HK-2 (cell line): ENCODE data around the gene MTHFD1.

Experiments used
- DNase-seq: peaks from one replicate; pipeline ENCODE4 v3.0.0-alpha.2; 2018; ENCODE audit not compliant: unreplicated experiment

Gene MTHFD1

GRCh38 chr14:64407329-64407728 lies 19.2 kb downstream of the MTHFD1 start:
- no peak for DNase-seq

DNA sequence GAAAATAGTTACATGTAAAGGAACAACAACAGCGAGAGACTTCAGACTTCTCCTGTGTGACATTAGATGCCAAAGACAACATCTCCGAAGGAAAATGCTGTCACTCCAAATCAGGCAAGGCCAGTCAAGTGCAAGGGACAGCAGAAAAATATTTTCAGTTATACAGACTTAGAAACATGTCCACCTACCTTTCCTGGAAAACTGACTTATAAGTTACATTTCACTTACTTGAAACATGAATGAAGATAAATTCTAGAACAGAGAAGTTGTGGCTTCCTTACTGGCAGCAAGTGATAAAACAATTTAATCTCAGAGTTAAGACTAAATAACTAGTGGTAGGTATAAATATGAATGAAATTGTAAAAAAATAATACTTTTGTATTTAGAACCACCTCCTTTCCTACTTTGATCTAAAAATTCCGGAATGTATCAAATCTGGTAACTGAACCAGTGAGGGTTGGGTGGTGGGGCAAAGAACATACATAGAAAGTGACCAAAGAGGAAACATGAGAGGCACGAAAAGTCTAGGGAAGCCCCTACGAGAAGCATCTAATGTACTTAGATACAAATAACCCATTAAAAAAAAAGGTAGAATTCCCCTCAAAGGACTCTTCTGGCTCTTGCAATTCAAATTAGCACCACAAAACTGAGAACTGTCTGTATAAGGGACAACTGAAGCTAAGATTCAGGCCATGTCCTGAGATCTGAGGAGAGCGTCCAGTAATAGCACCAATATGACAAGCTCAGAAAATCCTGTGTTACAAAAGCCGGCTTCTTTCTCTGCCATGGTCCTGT lies 21.2 kb downstream of the MTHFD1 start:
- no peak for DNase-seq

GRCh38 chr14:64410084-64410774 lies 22.1 kb downstream of the MTHFD1 start:
- peak; percentile 62 for DNase-seq

DNA sequence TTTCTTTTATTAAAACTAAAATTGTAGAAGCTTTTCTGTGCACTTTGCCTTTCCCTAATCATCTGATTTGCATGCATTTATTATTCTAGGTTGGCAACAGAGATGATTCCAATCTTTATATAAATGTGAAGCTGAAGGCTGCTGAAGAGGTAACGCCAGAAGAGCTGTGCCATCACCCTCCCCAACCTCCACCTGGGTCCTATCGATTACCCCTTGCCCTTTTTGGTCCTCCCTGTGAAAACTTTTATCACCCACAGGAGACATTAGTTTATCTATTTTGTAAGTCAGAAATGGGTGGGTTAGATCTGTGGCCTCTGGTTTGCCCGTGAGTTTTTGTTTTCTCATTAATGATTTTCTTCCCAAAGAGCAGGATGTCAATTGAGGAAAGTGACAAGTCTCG lies 22.8 kb downstream of the MTHFD1 start:
- no peak for DNase-seq

DNA sequence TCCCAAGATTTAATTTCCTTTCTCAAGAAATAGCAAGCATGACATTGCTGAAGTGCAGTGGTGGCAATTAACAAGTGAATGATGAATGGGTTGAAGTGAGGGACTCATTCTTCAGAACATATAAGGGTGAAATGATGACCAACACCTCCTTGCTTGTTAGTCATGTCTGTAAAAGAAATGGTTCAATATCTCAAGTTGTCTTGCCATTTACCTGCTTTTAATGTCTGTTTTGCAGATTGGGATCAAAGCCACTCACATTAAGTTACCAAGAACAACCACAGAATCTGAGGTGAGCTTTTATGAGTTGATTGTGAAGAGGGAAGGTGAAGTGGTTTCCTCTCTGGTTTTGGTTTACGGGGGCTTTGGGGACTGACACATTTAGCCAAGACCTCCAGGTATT lies 24.1 kb downstream of the MTHFD1 start:
- DNase-seq: no peak

DNA sequence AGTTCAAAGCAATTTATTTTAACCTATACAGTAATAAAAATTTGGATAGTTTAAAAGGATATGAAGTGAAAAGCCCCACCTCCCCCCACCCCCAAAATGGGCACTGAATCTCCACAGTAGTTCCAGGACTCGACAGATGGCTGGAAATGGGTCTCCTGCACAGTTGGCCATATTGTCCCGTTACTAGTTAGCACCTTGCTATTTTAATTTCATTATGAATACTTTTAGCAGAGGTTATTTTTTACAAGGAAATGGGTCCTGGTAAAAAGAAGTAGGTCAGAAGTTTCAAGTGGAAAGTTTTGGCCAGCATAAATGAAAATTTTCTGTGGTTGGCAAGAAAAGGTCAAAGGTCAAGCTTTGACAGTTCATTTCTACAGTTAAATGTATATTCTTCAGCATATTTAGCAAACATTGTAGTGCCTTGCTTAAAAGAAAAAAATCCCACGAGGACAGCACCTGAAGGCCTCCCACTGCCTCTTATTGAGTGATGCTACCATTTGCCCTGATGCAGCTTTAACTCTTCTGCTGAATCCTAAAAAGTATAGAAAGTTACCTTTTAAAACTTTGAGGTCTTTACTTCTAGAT lies 28.3 kb downstream of the MTHFD1 start:
- DNase-seq: no peak

DNA sequence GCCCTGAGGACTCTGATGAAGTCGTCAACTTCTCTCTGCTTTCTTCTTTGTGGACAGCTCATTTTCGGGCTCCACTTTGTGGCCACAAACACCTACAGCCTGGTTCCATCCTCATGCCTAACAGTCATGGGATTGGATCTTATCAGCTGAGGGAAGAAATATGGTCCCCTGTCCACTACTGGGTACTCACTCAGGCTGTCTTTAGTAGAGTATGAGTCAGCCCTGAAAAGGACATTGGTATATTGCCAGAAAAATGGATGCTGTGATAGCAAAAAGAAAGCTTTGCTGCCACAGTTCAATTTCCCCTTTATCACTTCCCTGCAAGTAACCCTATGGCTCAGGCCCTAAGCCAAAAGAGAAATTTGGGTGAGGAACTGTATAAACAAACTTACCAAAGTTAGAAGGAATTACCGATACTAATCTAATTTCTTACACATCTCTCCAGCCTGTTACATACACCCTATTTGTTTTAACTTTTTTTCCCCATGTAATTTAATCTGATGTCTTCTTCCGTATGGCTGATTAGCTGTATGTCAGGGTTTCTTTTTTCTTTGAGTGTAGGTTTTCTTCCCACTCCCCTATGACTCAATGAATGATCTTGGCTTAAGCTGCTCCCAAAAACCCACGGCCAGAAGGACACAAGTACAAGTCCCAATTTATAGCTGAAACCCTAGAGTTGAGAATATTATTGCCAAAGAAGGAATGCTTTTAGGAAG lies 29.1 kb downstream of the MTHFD1 start:
- DNase-seq: no peak

DNA sequence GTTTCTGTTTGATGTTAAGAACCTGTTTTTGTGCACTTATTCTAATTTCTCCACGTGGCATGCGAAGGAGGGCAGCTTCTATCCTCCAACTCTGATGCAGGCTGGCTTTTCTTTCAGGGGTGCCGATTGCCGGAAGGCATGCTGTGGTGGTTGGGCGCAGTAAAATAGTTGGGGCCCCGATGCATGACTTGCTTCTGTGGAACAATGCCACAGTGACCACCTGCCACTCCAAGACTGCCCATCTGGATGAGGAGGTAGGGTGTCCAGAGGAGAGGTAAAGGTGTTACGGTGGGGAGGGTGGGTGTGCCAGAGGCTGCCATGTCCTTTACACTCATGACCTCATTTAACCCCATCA lies 29.6 kb downstream of the MTHFD1 start:
- DNase-seq: no peak

- no peak for DNase-seq
Measured at GRCh38 chr14:64419003-64419402, 30.9 kb downstream of the MTHFD1 start.

GRCh38 chr14:64421166-64421565 lies 33.0 kb downstream of the MTHFD1 start:
- peak; percentile 55 for DNase-seq

DNA sequence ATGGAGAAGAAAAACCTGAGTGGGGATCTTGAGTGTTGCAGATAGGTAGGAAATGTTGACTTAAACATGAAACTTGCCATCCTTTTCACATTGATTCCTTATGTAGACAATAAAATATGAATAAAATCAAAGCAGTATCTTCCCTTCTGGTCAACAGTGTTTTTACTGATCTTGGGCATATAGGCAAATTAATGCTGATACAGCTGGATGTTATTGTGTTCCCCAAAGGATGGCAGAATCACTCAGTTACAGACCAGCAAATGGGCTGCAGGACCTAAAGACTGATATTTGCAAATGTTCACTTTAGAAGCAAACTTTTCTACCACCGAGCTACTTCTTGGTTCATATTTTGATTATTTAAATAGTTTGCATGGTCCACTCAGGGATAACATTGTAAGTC lies 33.9 kb downstream of the MTHFD1 start:
- DNase-seq: no peak

DNA sequence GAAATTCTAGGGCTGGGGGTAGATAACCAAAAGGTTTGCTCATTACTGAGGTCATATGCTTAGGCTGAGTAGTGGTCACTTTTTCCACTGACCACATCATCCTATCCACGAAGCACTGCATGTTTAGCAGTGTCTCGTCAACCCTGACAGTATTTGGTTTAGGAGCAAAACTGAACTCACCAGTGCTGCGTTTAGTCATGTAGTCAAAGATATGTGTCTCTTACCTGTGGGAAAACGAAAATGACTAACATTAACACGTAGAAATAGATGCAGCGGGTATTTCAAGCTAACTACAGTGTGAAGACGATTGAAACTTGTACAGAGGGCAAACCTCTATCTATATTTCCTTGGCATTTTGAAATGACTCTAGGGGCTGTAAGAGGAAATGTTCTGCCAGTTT lies 34.6 kb downstream of the MTHFD1 start:
- DNase-seq: no peak

GRCh38 chr14:64423987-64424386 lies 35.8 kb downstream of the MTHFD1 start:
- no peak for DNase-seq

GRCh38 chr14:64434528-64434927 lies 46.4 kb downstream of the MTHFD1 start:
- no peak for DNase-seq

DNA sequence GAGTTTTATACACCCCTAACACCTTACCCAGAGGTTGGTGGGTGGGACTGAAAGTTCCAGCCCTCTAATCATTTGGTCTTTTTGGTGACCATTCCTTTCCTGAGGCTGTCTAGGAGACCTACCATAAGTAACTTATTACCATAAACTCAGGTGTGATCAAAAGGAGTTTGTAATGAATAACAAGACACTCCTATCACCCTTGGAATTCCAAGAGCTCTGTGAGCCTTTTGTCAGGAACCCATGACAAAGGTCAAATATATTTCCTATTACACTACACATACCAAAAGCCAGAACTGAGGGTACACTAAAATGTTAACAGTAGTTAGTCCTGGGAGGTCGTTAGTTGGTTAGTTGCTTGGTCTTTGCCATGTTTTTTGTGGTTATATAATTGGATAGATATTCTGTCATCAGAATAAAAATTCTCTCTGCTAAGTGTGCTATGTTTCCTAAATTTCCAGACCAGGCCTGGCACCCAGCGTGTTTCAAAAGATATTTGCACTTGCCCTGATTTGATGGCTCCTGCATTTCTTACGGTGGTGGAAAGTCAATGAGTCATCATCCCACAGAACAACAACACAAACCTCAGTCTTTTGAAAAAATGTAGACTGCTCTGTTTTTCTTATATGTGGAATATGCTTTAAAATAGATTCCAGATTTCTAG lies 50.2 kb downstream of the MTHFD1 start:
- peak; percentile 64 for DNase-seq

DNA sequence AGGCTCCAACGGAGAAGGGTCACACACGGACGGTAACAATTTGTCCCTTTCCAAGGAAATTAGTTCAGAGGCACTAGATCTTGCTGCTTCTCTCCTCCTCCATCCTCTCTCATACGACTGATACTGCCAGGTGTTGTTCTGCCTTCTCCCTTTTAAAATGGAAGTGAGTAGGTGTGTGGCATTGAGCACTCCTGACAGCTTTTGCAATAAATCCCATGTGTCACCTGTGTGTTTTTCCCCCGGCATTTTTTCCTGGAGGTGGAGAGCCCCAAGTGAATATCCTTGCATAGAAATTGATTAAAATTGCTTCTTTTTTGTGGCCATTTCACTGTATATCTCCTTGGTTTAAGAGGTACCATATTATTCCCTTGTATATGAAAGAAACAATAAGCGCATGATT lies 51.0 kb downstream of the MTHFD1 start:
- DNase-seq: no peak

DNA sequence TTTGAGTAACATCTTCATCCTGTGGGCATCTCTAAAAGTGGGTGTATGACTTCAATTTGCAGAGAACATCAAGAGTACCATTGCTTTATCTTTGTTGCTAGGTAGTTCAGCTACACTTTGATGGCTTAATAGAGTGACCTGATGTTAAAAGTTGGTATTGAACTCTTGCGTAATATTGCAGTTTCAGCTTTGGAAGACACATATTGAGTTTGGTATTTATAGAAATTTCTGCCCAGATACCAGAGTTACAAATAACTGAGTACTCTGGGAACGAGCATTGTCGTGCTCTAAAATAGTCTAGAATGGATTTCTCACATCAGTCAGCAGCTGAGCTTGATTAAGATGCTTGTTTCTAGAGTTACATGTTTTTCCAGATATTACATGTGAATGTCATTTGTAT lies 52.3 kb downstream of the MTHFD1 start:
- DNase-seq: no peak

- DNase-seq: no peak
Measured at GRCh38 chr14:64442300-64442988, 54.3 kb downstream of the MTHFD1 start.

GRCh38 chr14:64444140-64444539 lies 56.0 kb downstream of the MTHFD1 start:
- DNase-seq: no peak

- DNase-seq: peak; percentile 63
Measured at GRCh38 chr14:64444984-64445845, 57.1 kb downstream of the MTHFD1 start.
